H7 (cell line): ENCODE results near the gene COG2. TPM values are rescaled to one million over a fixed set of nuclear protein-coding genes. Genes with fewer than 3 reads are reported as not detected.
A peak's percentile ranks its signal among the peaks of the same experiment; 100 is the strongest.
"Not testable (repeated sequence)": the region's sequence is repeated elsewhere in the genome, so short reads cannot be mapped to it uniquely, and the experiment has no call there.

Source experiments
- DNase-seq: peaks from one replicate; pipeline ENCODE4 v3.0.0; 2012
- H3K27me3 ChIP-seq: 2 replicates; pipeline ENCODE4 v1.6.0; 2011; ENCODE audit warnings: mild to moderate bottlenecking, low read length; ENCODE audit not compliant: control insufficient read depth, insufficient read depth
- H3K36me3 ChIP-seq: replicated peaks from 2 replicates; pipeline ENCODE4 v1.5.1; 2011; ENCODE audit warnings: low read length; ENCODE audit not compliant: control insufficient read depth, insufficient read depth
- H3K4me3 ChIP-seq: 2 replicates; pipeline ENCODE4 v1.5.1; 2011; ENCODE audit warnings: low read depth, mild to moderate bottlenecking, control low read depth, low read length, moderate library complexity; ENCODE audit not compliant: insufficient read depth
- total RNA-seq: library from RNA; depleted of rRNA; stranded (reverse); fragments of >200 nt; shearing (Covaris generic); gene quantifications from 2 replicates; pipeline ENCODE4 v1.2.3, GENCODE V29; 2014

COG2 gene
- total RNA-seq, 1 experiment from 2014 or later: 38.3 TPM

- Histone ChIP-seq H3K36me3 (no peaks in the 10 kb centered on the region), H3K27me3 (no peaks in the 10 kb centered on the region; the same call in 1 of the 2 replicates), H3K4me3 (no peak overlapping the region)
- DNase-seq: no peak
These were observed 2.5 kb upstream of the COG2 start for GRCh38 chr1:230639714-230640209.

GRCh38 chr1:230641346-230641745 lies 935 bp upstream of the COG2 start:
- H3K4me3 ChIP-seq: peak overlapping the region; percentile 89
- H3K36me3 ChIP-seq: no peaks in the 10 kb centered on the region; the same call in none of the 2 replicates
- H3K27me3 ChIP-seq: no peaks in the 10 kb centered on the region; the same call in 1 of the 2 replicates
- DNase-seq: no peak

- no peak for DNase-seq
- H3K27me3 ChIP-seq: no peaks in the 10 kb centered on the region; the same call in 1 of the 2 replicates
- H3K36me3 ChIP-seq: no peaks in the 10 kb centered on the region; the same call in none of the 2 replicates
- peak overlapping the region; percentile 89 for H3K4me3 ChIP-seq
These were observed 400 bp upstream of the COG2 start for GRCh38 chr1:230641900-230642262.

- Histone ChIP-seq H3K4me3 (no peak overlapping the region), H3K27me3 (no peaks in the 10 kb centered on the region; the same call in 1 of the 2 replicates), H3K36me3 (no peaks in the 10 kb centered on the region; the same call in none of the 2 replicates)
- no peak for DNase-seq
These were observed 1.6 kb downstream of the COG2 start for GRCh38 chr1:230643908-230644307.

- Histone ChIP-seq H3K4me3 (no peak overlapping the region), H3K36me3 (no peaks in the 10 kb centered on the region; the same call in none of the 2 replicates), H3K27me3 (no peaks in the 10 kb centered on the region)
- DNase-seq: no peak
These were observed 4.5 kb downstream of the COG2 start for GRCh38 chr1:230646710-230647302.

- H3K4me3 ChIP-seq: no peak overlapping the region
- DNase-seq: no peak
- no peaks in the 10 kb centered on the region for H3K27me3 ChIP-seq
- H3K36me3 ChIP-seq: no peaks in the 10 kb centered on the region; the same call in none of the 2 replicates
These were observed 5.0 kb downstream of the COG2 start for GRCh38 chr1:230647321-230647720.

- no peaks in the 10 kb centered on the region; the same call in none of the 2 replicates for H3K36me3 ChIP-seq
These were observed 5.8 kb downstream of the COG2 start for GRCh38 chr1:230648114-230648513.

GRCh38 chr1:230650300-230650699 lies 8.0 kb downstream of the COG2 start:
- no peaks in the 10 kb centered on the region; the same call in none of the 2 replicates for H3K36me3 ChIP-seq
- no peak for DNase-seq
- no peak overlapping the region for H3K4me3 ChIP-seq
- H3K27me3 ChIP-seq: no peaks in the 10 kb centered on the region

More at GRCh38 chr1:230648114-230648513, 5.8 kb downstream of the COG2 start:
- DNase-seq: no peak
- no peaks in the 10 kb centered on the region for H3K27me3 ChIP-seq
- no peak overlapping the region for H3K4me3 ChIP-seq

- Histone ChIP-seq H3K27me3 (no peaks in the 10 kb centered on the region), H3K4me3 (no peak overlapping the region), H3K36me3 (no peaks in the 10 kb centered on the region; the same call in 1 of the 2 replicates)
- no peak for DNase-seq
These were observed 9.0 kb downstream of the COG2 start for GRCh38 chr1:230651235-230651634.

GRCh38 chr1:230656719-230657118 lies 14.4 kb downstream of the COG2 start:
- H3K4me3 ChIP-seq, H3K36me3 ChIP-seq, DNase-seq, H3K27me3 ChIP-seq: not testable (repeated sequence)

GRCh38 chr1:230658103-230658502 lies 15.8 kb downstream of the COG2 start:
- DNase-seq, H3K36me3 ChIP-seq, H3K4me3 ChIP-seq: not testable (repeated sequence)

GRCh38 chr1:230658691-230659090 lies 16.4 kb downstream of the COG2 start:
- DNase-seq: no peak
- no peak overlapping the region for H3K4me3 ChIP-seq
- peaks cover 2% of the 10 kb centered on the region for H3K36me3 ChIP-seq
- no peaks in the 10 kb centered on the region for H3K27me3 ChIP-seq

More at GRCh38 chr1:230658103-230658502, 15.8 kb downstream of the COG2 start:
- not testable (repeated sequence) for H3K27me3 ChIP-seq

- Histone ChIP-seq H3K4me3 (no peak overlapping the region), H3K36me3 (peaks cover 3% of the 10 kb centered on the region), H3K27me3 (no peaks in the 10 kb centered on the region)
- DNase-seq: no peak
These were observed 19.7 kb downstream of the COG2 start for GRCh38 chr1:230661976-230662375.

- no peak overlapping the region for H3K4me3 ChIP-seq
- H3K36me3 ChIP-seq: peaks cover 17% of the 10 kb centered on the region
- H3K27me3 ChIP-seq: no peaks in the 10 kb centered on the region
- no peak for DNase-seq
These were observed 25.9 kb downstream of the COG2 start for GRCh38 chr1:230668227-230668626.

- no peaks in the 10 kb centered on the region for H3K27me3 ChIP-seq
- peaks cover 17% of the 10 kb centered on the region for H3K36me3 ChIP-seq
- H3K4me3 ChIP-seq: no peak overlapping the region
- no peak for DNase-seq
These were observed 27.3 kb downstream of the COG2 start for GRCh38 chr1:230669543-230669942.
